Measurements from ENCODE around the gene OR2T34.

- TF ChIP-seq CTCF (IDR thresholded peaks at IDR 0.05; ENCODE audit: poor library complexity, severe bottlenecking) (no peak), REST (IDR thresholded peaks at IDR 0.05; ENCODE audit: borderline replicate concordance) (no peak), RAD21 (conservative IDR thresholded peaks at IDR 0.05) (no peak), EP300 (conservative IDR thresholded peaks at IDR 0.05; ENCODE audit: poor library complexity, severe bottlenecking) (no peak), POLR2AphosphoS5 (IDR thresholded peaks at IDR 0.05) (no peak), EZH2 (IDR thresholded peaks at IDR 0.05; ENCODE audit: borderline replicate concordance, insufficient read depth, low read length, poor library complexity, severe bottlenecking) (no peak)
Measured at GRCh38 chr1:248618878-248619277, 44.3 kb upstream of the OR2T34 start.

Measured in neural cell (in vitro differentiated cells).